Keratinocyte (primary cell): ENCODE measurements around the gene PPP1R7. TPM values are rescaled to one million over a fixed set of nuclear protein-coding genes. Genes with fewer than 3 reads are reported as not detected.

ENCODE experiments used
- DNase-seq: peaks from one replicate; pipeline ENCODE4 v3.0.0-alpha.2; 2011; ENCODE audit warnings: low read depth, missing footprints, low spot score
- FAIRE-seq: peaks from 2 replicates; lab custom pipeline; 2011; peaks lifted over from hg19 to GRCh38; lab: Jason Lieb, UNC
- H2AFZ ChIP-seq: 2 replicates; pipeline ENCODE4 v1.6.0; 2012; ENCODE audit warnings: low read length, control low read depth, inconsistent platforms; ENCODE audit not compliant: control insufficient read depth
- H3K27ac ChIP-seq: 2 replicates; pipeline ENCODE4 v1.5.1; 2011; ENCODE audit warnings: low read length; ENCODE audit not compliant: control insufficient read depth, insufficient read depth
- H3K27me3 ChIP-seq: 3 replicates; pipeline ENCODE4 v1.6.0; 2011; ENCODE audit warnings: low read length; ENCODE audit not compliant: control insufficient read depth, insufficient read depth; ENCODE audit errors: extremely low read depth
- H3K36me3 ChIP-seq, 2 experiments: 2 replicates in 1 of 2; 3 replicates in 1 of 2; pipeline ENCODE4 v1.5.1; 2011; ENCODE audit warnings: low read length in 2 of 2, mild to moderate bottlenecking in 1 of 2; ENCODE audit not compliant: control insufficient read depth in 2 of 2, insufficient read depth in 2 of 2; ENCODE audit errors: extremely low read depth in 1 of 2
- H3K4me1 ChIP-seq: 3 replicates; pipeline ENCODE4 v1.5.1; 2011; ENCODE audit warnings: low read length; ENCODE audit not compliant: control insufficient read depth, insufficient read depth; ENCODE audit errors: extremely low read depth
- H3K4me2 ChIP-seq: 3 replicates; pipeline ENCODE4 v1.6.0; 2011; ENCODE audit warnings: low read depth, low read length; ENCODE audit not compliant: control insufficient read depth, insufficient read depth; ENCODE audit errors: extremely low read depth
- H3K4me3 ChIP-seq, 3 experiments: fragments of 200-600 bp in 1 of 3; sonication (generic) in 1 of 3; 2 replicates in 2 of 3; 3 replicates in 1 of 3; pipeline ENCODE4 v1.5.1; 2011 to 2016; ENCODE audit warnings: low read length in 3 of 3, mild to moderate bottlenecking in 3 of 3, control low read depth in 2 of 3, inconsistent platforms in 1 of 3, low read depth in 1 of 3, mixed read lengths in 1 of 3, mixed run types in 1 of 3, moderate library complexity in 1 of 3; ENCODE audit not compliant: control insufficient read depth in 2 of 3, insufficient read depth in 2 of 3; ENCODE audit errors: extremely low read depth in 1 of 3
- H3K79me2 ChIP-seq: 2 replicates; pipeline ENCODE4 v1.6.0; 2012; ENCODE audit warnings: low read length; ENCODE audit not compliant: control insufficient read depth, insufficient read depth
- H3K9ac ChIP-seq: 3 replicates; pipeline ENCODE4 v1.6.0; 2011; ENCODE audit warnings: low read length; ENCODE audit not compliant: control insufficient read depth, insufficient read depth; ENCODE audit errors: extremely low read depth
- H3K9me1 ChIP-seq: 3 replicates; pipeline ENCODE4 v1.6.0; 2011; ENCODE audit warnings: low read length; ENCODE audit not compliant: control insufficient read depth, insufficient read depth; ENCODE audit errors: extremely low read depth
- H3K9me3 ChIP-seq: 2 replicates; pipeline ENCODE4 v1.5.1; 2012; ENCODE audit warnings: low read depth, low read length; ENCODE audit not compliant: control insufficient read depth
- H4K20me1 ChIP-seq: 3 replicates; pipeline ENCODE4 v1.6.0; 2011; ENCODE audit warnings: low read length; ENCODE audit not compliant: control insufficient read depth, insufficient read depth; ENCODE audit errors: extremely low read depth
- CTCF ChIP-seq, 3 experiments: IDR thresholded peaks in 1 of 3; conservative IDR thresholded peaks in 1 of 3; optimal IDR thresholded peaks in 1 of 3; 2 replicates in 2 of 3; 3 replicates in 1 of 3; pipeline versions ENCODE3 to v1.5.1; 2011; ENCODE audit warnings: low read length in 3 of 3, mild to moderate bottlenecking in 3 of 3, moderate library complexity in 2 of 3, control low read depth in 1 of 3, inconsistent platforms in 1 of 3; ENCODE audit not compliant: insufficient read depth in 2 of 3; ENCODE audit errors: extremely low read depth in 1 of 3
- EZH2 ChIP-seq: IDR thresholded peaks from one replicate; pipeline ENCODE4 v1.6.1; 2012; ENCODE audit warnings: inconsistent platforms, mild to moderate bottlenecking, low read length, moderate library complexity
- dilution Hi-C: fragments of 300-500 bp; cut with MboI; formaldehyde crosslinking; loops from one replicate; pipeline ENCODE4 v1.7.0; 2020; ENCODE audit warnings: low sequenced_read_pairs; ENCODE audit not compliant: extremely low pct_ligation_motif_present
- polyA plus RNA-seq, 5 experiments: library from polyadenylated mRNA; depleted of rRNA in 3 of 5; stranded (reverse) in 3 of 5; stranded (forward) in 1 of 5; unstranded in 1 of 5; fragments of >200 nt; gene quantifications; 1 replicate in 1 of 5; 2 replicates in 3 of 5; 3 replicates in 1 of 5; pipeline versions ENCODE4 v1.2.1 to v1.2.3, GENCODE V29; 2011 to 2012; ENCODE audit warnings: missing spikeins in 2 of 5, low read depth in 1 of 5, low replicate concordance in 1 of 5

The PPP1R7 gene
- polyA plus RNA-seq, 1 donor (not counting 4 experiments of a cell fraction or from before 2014, with no cell fraction given): 84.9 TPM

- Histone ChIP-seq H3K36me3 (peaks cover 0 to 4% of the 10 kb centered on the region in 2 experiments), H3K79me2 (no peaks in the 10 kb centered on the region), H3K9me1 (no peaks in the 10 kb centered on the region), H3K27ac (no peak overlapping the region), H3K4me2 (no peak overlapping the region), H3K4me3 (no peak overlapping the region), H4K20me1 (no peaks in the 10 kb centered on the region), H3K4me1 (no peaks in the 10 kb centered on the region), H3K27me3 (no peaks in the 10 kb centered on the region), H3K9me3 (no peaks in the 10 kb centered on the region), H3K9ac (no peak overlapping the region), H2AFZ (no peak overlapping the region)
- TF ChIP-seq EZH2 (no peak), CTCF (optimal IDR thresholded peaks at IDR 0.05 in 1 of 3, IDR thresholded peaks at IDR 0.05 in 1 of 3, conservative IDR thresholded peaks at IDR 0.05 in 1 of 3; ENCODE audit: extremely low read depth in 1 of 3, insufficient read depth in 2 of 3, low read length in 3 of 3) (no peak)
- dilution Hi-C loops: no loop called here
- FAIRE-seq (no peak), DNase-seq (no peak)
Observed at GRCh38 chr2:241133436-241133820, 16.8 kb upstream of the PPP1R7 start.

- Histone ChIP-seq H3K4me3 (no peak overlapping the region), H3K79me2 (no peaks in the 10 kb centered on the region), H3K9ac (no peak overlapping the region), H3K27me3 (no peaks in the 10 kb centered on the region), H3K36me3 (peaks cover 0 to 4% of the 10 kb centered on the region in 2 experiments), H3K4me1 (no peaks in the 10 kb centered on the region), H3K27ac (no peak overlapping the region), H2AFZ (no peak overlapping the region), H3K4me2 (no peak overlapping the region), H4K20me1 (no peaks in the 10 kb centered on the region), H3K9me1 (no peaks in the 10 kb centered on the region), H3K9me3 (no peaks in the 10 kb centered on the region)
- dilution Hi-C loops: no loop called here
- no peak for DNase-seq
- TF ChIP-seq EZH2 (no peak), CTCF (optimal IDR thresholded peaks at IDR 0.05 in 1 of 3, IDR thresholded peaks at IDR 0.05 in 1 of 3, conservative IDR thresholded peaks at IDR 0.05 in 1 of 3; ENCODE audit: extremely low read depth in 1 of 3, insufficient read depth in 2 of 3, low read length in 3 of 3) (no peak)
- no peak for FAIRE-seq
Observed at GRCh38 chr2:241134711-241135110, 15.6 kb upstream of the PPP1R7 start.
